ENCODE data around the gene STK17A. TPM values are rescaled to one million over a fixed set of nuclear protein-coding genes. Genes with fewer than 3 reads are reported as not detected.
A peak's percentile ranks its signal among the peaks of the same experiment; 100 is the strongest.
"Not testable (repeated sequence)": the region's sequence is repeated elsewhere in the genome, so short reads cannot be mapped to it uniquely, and the experiment has no call there.

The STK17A gene
- total RNA-seq, 2 donors from 2014 or later, result 15.6 to 18.4 TPM

DNA sequence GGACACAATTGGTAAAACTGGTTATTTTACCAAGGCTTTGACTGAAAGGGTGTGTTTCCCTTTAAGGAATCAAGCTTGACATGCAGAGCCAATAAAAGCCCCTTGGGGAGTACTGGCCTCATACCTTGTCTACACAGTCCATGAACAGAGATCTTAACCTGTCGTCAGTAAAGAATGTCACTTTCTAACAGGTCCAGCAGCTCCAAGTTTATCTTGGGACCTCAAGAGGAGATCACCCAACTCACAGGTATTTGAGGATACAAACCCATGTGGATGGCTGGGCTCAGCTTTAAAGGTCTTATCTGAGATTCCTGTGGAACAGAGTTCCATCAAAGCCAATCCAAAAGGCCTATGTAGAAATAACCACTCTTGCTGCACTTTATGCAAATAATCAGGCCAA is 85.1 kb downstream of the STK17A start:
- Histone ChIP-seq H3K4me3 (ENCODE audit: low read length) (no peak overlapping the region), H3K9me3 (ENCODE audit: control insufficient read depth, low read length) (peaks cover 46% of the 10 kb centered on the region), H3K36me3 (ENCODE audit: control insufficient read depth, insufficient read depth, low read length) (peaks cover 9% of the 10 kb centered on the region), H3K4me1 (ENCODE audit: control insufficient read depth, insufficient read depth, low read length) (no peaks in the 10 kb centered on the region), H3K27me3 (ENCODE audit: control insufficient read depth, insufficient read depth, low read length, poor library complexity, severe bottlenecking) (no peaks in the 10 kb centered on the region), H3K9ac (ENCODE audit: extremely low read depth, low read length, poor library complexity, severe bottlenecking) (no peak overlapping the region), H3K27ac (ENCODE audit: low read depth, low read length) (no peak overlapping the region)
- DNase-seq, result no peak
- 97 to 100% methylated on average over 1 of the region's 1 CpG for WGBS, 2 experiments (ENCODE audit: insufficient coverage in 1 of 2, insufficient read length in 1 of 2)
- H3K4me3 Mint-ChIP-seq, result no peak overlapping the region
- TF ChIP-seq, protein P1, sequence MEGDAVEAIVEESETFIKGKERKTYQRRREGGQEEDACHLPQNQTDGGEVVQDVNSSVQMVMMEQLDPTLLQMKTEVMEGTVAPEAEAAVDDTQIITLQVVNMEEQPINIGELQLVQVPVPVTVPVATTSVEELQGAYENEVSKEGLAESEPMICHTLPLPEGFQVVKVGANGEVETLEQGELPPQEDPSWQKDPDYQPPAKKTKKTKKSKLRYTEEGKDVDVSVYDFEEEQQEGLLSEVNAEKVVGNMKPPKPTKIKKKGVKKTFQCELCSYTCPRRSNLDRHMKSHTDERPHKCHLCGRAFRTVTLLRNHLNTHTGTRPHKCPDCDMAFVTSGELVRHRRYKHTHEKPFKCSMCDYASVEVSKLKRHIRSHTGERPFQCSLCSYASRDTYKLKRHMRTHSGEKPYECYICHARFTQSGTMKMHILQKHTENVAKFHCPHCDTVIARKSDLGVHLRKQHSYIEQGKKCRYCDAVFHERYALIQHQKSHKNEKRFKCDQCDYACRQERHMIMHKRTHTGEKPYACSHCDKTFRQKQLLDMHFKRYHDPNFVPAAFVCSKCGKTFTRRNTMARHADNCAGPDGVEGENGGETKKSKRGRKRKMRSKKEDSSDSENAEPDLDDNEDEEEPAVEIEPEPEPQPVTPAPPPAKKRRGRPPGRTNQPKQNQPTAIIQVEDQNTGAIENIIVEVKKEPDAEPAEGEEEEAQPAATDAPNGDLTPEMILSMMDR (conservative IDR thresholded peaks at IDR 0.05), result no peak
- no peak overlapping the region for H3K27ac Mint-ChIP-seq
- peaks cover 42% of the 10 kb centered on the region for H3K9me3 Mint-ChIP-seq
- H3K27me3 Mint-ChIP-seq (ENCODE audit: insufficient read depth), result no peaks in the 10 kb centered on the region
- no peaks in the 10 kb centered on the region for H3K4me1 Mint-ChIP-seq
- H3K36me3 Mint-ChIP-seq (ENCODE audit: low read depth), result peaks cover 57% of the 10 kb centered on the region

DNA sequence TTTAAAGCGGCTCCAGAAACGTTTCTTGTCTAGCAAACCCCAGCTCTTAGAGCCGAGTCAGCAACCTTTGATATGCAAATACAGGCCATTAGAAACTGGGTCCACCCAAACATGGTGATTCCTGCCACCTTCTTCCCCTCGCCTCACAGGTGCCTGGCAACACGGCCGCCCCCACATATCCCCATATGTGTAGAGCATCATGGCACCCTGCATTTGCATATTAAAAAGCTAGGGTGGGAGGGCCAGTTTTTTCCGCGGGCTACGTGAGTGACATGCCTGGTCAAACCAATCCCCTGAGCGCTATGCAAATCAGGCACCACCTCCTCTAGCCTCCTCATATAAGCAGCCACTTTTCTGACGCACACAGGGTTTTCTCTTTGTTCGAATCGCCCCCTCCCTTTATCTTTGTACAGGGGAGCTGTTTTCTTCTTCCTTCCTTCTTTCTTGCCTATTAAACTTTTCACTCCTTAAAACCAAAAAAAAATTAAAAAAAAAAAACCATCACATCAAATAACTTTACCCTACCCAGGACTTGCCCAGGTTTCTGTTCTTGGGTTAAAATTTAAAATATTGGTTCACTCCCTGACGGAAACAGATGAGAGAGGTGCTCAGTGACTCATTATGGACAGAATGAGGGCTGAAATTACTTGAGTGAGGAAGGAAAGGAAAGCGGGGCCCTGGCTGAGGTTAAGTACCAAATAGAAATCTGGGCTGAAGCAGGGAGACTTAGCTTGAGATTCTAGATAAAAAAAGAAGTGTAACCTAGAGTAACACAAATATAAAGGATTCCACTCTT is 86.6 kb downstream of the STK17A start:
- peak; percentile 77 for DNase-seq
- H3K36me3 Mint-ChIP-seq (ENCODE audit: low read depth), result peaks cover 65% of the 10 kb centered on the region
- peaks cover 50% of the 10 kb centered on the region for H3K9me3 Mint-ChIP-seq
- no peak overlapping the region for H3K4me3 Mint-ChIP-seq
- H3K4me1 Mint-ChIP-seq, result no peaks in the 10 kb centered on the region
- Histone ChIP-seq H3K27ac (ENCODE audit: low read depth, low read length) (no peak overlapping the region), H3K27me3 (ENCODE audit: control insufficient read depth, insufficient read depth, low read length, poor library complexity, severe bottlenecking) (no peaks in the 10 kb centered on the region), H3K9ac (ENCODE audit: extremely low read depth, low read length, poor library complexity, severe bottlenecking) (no peak overlapping the region), H3K4me3 (ENCODE audit: low read length) (no peak overlapping the region), H3K36me3 (ENCODE audit: control insufficient read depth, insufficient read depth, low read length) (peaks cover 6% of the 10 kb centered on the region), H3K4me1 (ENCODE audit: control insufficient read depth, insufficient read depth, low read length) (no peaks in the 10 kb centered on the region), H3K9me3 (ENCODE audit: control insufficient read depth, low read length) (peaks cover 57% of the 10 kb centered on the region)
- WGBS, 2 experiments (ENCODE audit: insufficient coverage in 1 of 2, insufficient read length in 1 of 2), result 71 to 76% methylated on average over 13 to 15 of the region's 15 CpGs
- TF ChIP-seq, protein P1 (conservative IDR thresholded peaks at IDR 0.05), result no peak
- no peak overlapping the region for H3K27ac Mint-ChIP-seq
- no peaks in the 10 kb centered on the region for H3K27me3 Mint-ChIP-seq (ENCODE audit: insufficient read depth)

DNA sequence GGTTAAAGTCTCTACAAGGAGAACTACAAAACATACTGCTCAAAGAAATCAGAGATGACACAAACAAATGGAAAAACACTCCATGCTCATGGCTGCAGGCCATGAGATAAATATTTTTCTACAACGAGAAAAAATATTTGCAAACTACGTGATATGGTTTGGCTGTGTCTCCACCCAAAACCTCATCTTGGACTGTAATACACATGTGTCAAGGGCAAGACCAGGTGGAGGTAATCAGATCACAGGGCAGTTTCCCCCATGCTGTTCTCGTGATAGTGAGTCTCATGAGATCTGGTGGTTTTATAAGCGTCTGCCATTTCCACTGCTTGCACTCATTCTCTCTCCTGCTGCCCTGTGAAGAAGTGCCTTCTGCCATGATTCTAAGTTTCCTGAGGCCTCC is 88.6 kb downstream of the STK17A start:
- Histone ChIP-seq H3K4me3 (ENCODE audit: low read length) (no peak overlapping the region), H3K4me1 (ENCODE audit: control insufficient read depth, insufficient read depth, low read length) (no peaks in the 10 kb centered on the region), H3K27ac (ENCODE audit: low read depth, low read length) (no peak overlapping the region), H3K9ac (ENCODE audit: extremely low read depth, low read length, poor library complexity, severe bottlenecking) (no peak overlapping the region), H3K27me3 (ENCODE audit: control insufficient read depth, insufficient read depth, low read length, poor library complexity, severe bottlenecking) (no peaks in the 10 kb centered on the region), H3K9me3 (ENCODE audit: control insufficient read depth, low read length) (peaks cover 49% of the 10 kb centered on the region), H3K36me3 (ENCODE audit: control insufficient read depth, insufficient read depth, low read length) (no peaks in the 10 kb centered on the region)
- WGBS, 2 experiments (ENCODE audit: insufficient coverage in 1 of 2, insufficient read length in 1 of 2), result 94 to 95% methylated on average over 3 to 4 of the region's 4 CpGs
- H3K4me3 Mint-ChIP-seq, result no peak overlapping the region
- TF ChIP-seq, protein P1 (conservative IDR thresholded peaks at IDR 0.05), result no peak
- peaks cover 55% of the 10 kb centered on the region for H3K9me3 Mint-ChIP-seq
- H3K27me3 Mint-ChIP-seq (ENCODE audit: insufficient read depth), result no peaks in the 10 kb centered on the region
- no peaks in the 10 kb centered on the region for H3K4me1 Mint-ChIP-seq
- no peak overlapping the region for H3K27ac Mint-ChIP-seq
- peaks cover 58% of the 10 kb centered on the region for H3K36me3 Mint-ChIP-seq (ENCODE audit: low read depth)
- DNase-seq, result no peak

DNA sequence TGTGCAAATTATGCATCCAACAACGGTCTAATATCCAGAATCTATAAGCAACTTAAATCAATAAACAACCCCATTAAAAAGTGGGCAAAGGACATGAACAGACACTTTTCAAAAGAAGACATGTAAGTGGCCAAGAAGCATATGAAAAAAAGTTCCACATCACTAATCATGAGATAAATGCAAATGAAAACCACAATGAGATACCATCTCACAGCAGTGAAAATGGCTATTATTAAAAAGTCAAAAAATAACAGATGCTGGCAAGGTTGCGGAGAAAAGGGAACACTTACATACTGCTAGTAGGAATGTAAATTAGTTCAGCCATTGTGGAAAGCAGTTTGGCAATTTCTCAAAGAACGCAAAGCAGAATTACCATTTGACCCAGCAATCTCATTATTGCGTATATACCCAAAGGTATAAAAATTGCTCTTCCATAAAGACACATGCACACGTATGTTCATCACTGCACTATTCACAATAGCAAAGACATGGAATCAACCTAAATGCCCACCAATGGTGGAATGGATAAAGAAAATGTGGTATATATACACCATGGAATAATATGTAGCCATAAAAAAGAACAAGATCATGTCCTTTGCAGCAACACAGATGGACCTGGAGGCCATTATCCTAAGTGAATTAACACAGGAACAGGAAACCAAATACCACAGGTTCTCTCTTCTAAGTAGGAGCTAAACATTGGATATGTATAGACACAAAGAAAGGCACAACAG is 90.5 kb downstream of the STK17A start:
- peaks cover 39% of the 10 kb centered on the region for H3K36me3 Mint-ChIP-seq (ENCODE audit: low read depth)
- H3K4me3 Mint-ChIP-seq; DNase-seq; H3K27me3 ChIP-seq (ENCODE audit: control insufficient read depth, insufficient read depth, low read length, poor library complexity, severe bottlenecking); H3K27ac Mint-ChIP-seq; H3K36me3 ChIP-seq (ENCODE audit: control insufficient read depth, insufficient read depth, low read length); H3K4me1 Mint-ChIP-seq; H3K27ac ChIP-seq (ENCODE audit: low read depth, low read length); H3K4me3 ChIP-seq (ENCODE audit: low read length); H3K27me3 Mint-ChIP-seq (ENCODE audit: insufficient read depth); H3K4me1 ChIP-seq (ENCODE audit: control insufficient read depth, insufficient read depth, low read length); H3K9ac ChIP-seq (ENCODE audit: extremely low read depth, low read length, poor library complexity, severe bottlenecking): not testable (repeated sequence)
- WGBS, 2 experiments (ENCODE audit: insufficient coverage in 1 of 2, insufficient read length in 1 of 2), result 82 to 83% methylated on average over 3 to 5 of the region's 5 CpGs
- H3K9me3 ChIP-seq (ENCODE audit: control insufficient read depth, low read length), result peaks cover 34% of the 10 kb centered on the region
- H3K9me3 Mint-ChIP-seq, result peaks cover 36% of the 10 kb centered on the region

Measured in endodermal cell (in vitro differentiated cells).